ENCODE measurements around the gene HERC4. TPM values are rescaled to one million over a fixed set of nuclear protein-coding genes. Genes with fewer than 3 reads are reported as not detected.

HERC4 gene
- total RNA-seq, 1 experiment from 2014 or later = 39.4 TPM

- no peak for TF ChIP-seq JUN (CRISPR knock-in tag; IDR thresholded peaks at IDR 0.05)
- no peak for TF ChIP-seq MXD4 (CRISPR knock-in tag; IDR thresholded peaks at IDR 0.05; ENCODE audit: borderline replicate concordance)
Measured at GRCh38 chr10:67934336-67934735, 140.7 kb downstream of the HERC4 start (continued).

DNA sequence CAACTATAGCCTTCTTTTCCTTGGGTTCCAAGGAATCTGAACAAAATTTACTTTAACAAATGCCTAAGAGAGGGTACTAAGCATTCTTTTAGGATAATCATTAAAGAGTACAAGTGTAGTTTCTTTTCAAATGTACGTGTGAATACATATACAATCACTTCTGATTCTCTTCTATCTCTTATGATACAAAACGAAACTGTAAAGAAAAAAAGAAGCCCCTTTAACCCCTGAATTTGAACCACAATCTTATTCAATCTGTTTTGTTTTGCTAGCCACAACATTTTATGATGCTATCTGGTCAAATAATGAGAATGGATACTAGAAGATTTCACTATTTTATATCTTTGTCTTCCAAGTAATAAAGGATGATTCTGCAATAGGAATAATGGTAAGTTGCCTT is 141.9 kb downstream of the HERC4 start:
- DNase-seq (ENCODE audit: low spot score) (no peak), ATAC-seq (no peak)
- TF ChIP-seq FOXJ3 (CRISPR knock-in tag; IDR thresholded peaks at IDR 0.05; ENCODE audit: borderline replicate concordance) (no peak), TP53 (CRISPR knock-in tag; IDR thresholded peaks at IDR 0.05) (no peak), ZNF232 (CRISPR knock-in tag; IDR thresholded peaks at IDR 0.05) (no peak), NR3C1 (CRISPR knock-in tag; conservative IDR thresholded peaks at IDR 0.05; ENCODE audit: low read depth) (no peak), E2F5 (CRISPR knock-in tag; IDR thresholded peaks at IDR 0.05) (no peak), ZBTB43 (CRISPR knock-in tag; IDR thresholded peaks at IDR 0.05) (no peak)
- TF ChIP-seq, protein P1, sequence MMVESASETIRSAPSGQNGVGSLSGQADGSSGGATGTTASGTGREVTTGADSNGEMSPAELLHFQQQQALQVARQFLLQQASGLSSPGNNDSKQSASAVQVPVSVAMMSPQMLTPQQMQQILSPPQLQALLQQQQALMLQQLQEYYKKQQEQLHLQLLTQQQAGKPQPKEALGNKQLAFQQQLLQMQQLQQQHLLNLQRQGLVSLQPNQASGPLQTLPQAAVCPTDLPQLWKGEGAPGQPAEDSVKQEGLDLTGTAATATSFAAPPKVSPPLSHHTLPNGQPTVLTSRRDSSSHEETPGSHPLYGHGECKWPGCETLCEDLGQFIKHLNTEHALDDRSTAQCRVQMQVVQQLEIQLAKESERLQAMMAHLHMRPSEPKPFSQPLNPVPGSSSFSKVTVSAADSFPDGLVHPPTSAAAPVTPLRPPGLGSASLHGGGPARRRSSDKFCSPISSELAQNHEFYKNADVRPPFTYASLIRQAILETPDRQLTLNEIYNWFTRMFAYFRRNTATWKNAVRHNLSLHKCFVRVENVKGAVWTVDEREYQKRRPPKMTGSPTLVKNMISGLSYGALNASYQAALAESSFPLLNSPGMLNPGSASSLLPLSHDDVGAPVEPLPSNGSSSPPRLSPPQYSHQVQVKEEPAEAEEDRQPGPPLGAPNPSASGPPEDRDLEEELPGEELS (CRISPR knock-in tag; IDR thresholded peaks at IDR 0.05) = no peak
- Mint-ChIP-seq H3K4me3 (no peak overlapping the region), H3K4me1 (peaks cover 24% of the 10 kb centered on the region), H3K36me3 (peaks cover 31% of the 10 kb centered on the region), H3K27me3 (ENCODE audit: low read depth) (no peaks in the 10 kb centered on the region), H3K27ac (no peak overlapping the region), H3K9me3 (no peaks in the 10 kb centered on the region)
- ChIA-PET CTCF (no interaction called here), POLR2A (no interaction called here)

GRCh38 chr10:67926951-67927350 is 148.1 kb downstream of the HERC4 start:
- no peak for TF ChIP-seq ZNF138 (CRISPR knock-in tag; conservative IDR thresholded peaks at IDR 0.05)
- no peak for TF ChIP-seq FOXP1 (CRISPR knock-in tag; IDR thresholded peaks at IDR 0.05; ENCODE audit: borderline replicate concordance)
- no peak for TF ChIP-seq ARID4B (CRISPR knock-in tag; IDR thresholded peaks at IDR 0.05; ENCODE audit: borderline replicate concordance)
- no peak for TF ChIP-seq EMX1 (CRISPR knock-in tag; IDR thresholded peaks at IDR 0.05)
- DNase-seq (ENCODE audit: low spot score) = no peak
- H3K4me3 Mint-ChIP-seq = no peak overlapping the region
- no peaks in the 10 kb centered on the region for H3K27me3 Mint-ChIP-seq (ENCODE audit: low read depth)
- ATAC-seq = no peak
- 0 out of 2 replicates have a peak overlapping the region, but pooled peaks have one; percentile 82 for H3K27ac Mint-ChIP-seq
- no peaks in the 10 kb centered on the region for H3K9me3 Mint-ChIP-seq
- 0 out of 2 replicates have a peak, but pooled peaks cover 4% of the 10 kb centered on the region for H3K4me1 Mint-ChIP-seq
- peaks cover 23% of the 10 kb centered on the region for H3K36me3 Mint-ChIP-seq
- ChIA-PET POLR2A (no interaction called here), CTCF (interaction anchor here (0.8 to 1.5 kb wide), 3 partner anchors 19 to 286 kb away, joined by 3 to 8 read pairs (median 3); no protein-coding TSS in a partner anchor)

All from WTC11 (cell line).